SK-N-SH (cell line): ENCODE measurements around the gene PRELP. TPM values are rescaled to one million over a fixed set of nuclear protein-coding genes. Genes with fewer than 3 reads are reported as not detected.

Experiments
- CTCF ChIA-PET: fragments of 300-600, 350-600 bp; formaldehyde crosslinking; extraction: SDS; loops from one replicate; lab custom pipeline; 2021; lab: Yijun Ruan, JAX
- POLR2A ChIA-PET: fragments of 350-600 bp; sonication (Branson Sonifier 250); formaldehyde crosslinking; extraction: SDS; loops from one replicate; lab custom pipeline; 2020; ENCODE audit warnings: antibody characterized with exemption, inconsistent platforms; lab: Yijun Ruan, JAX
- DNase-seq: peaks from one replicate; pipeline ENCODE4 v3.0.0; 2012
- H2AFZ ChIP-seq: fragments of 200-600 bp; sonication (generic); 2 replicates; pipeline ENCODE4 v1.8.1; 2016; ENCODE audit warnings: antibody characterized with exemption, mild to moderate bottlenecking, low read depth
- H3F3A ChIP-seq: fragments of 200-600 bp; sonication (generic); replicated peaks from 2 replicates; pipeline ENCODE3; 2016; ENCODE audit warnings: antibody characterized with exemption, mild to moderate bottlenecking; ENCODE audit not compliant: insufficient read depth
- H3K27ac ChIP-seq, 2 experiments: fragments of 200-500 bp in 1 of 2; fragments of 200-600 bp in 1 of 2; sonication (Bioruptor generic) in 1 of 2; sonication (generic), shearing (Covaris generic) in 1 of 2; 2 replicates each; pipeline versions ENCODE4 v1.5.1 to v1.6.1; 2014 to 2016; ENCODE audit warnings: low read depth in 2 of 2, inconsistent platforms in 1 of 2, low read length in 1 of 2, mild to moderate bottlenecking in 1 of 2, mixed read lengths in 1 of 2
- H3K27me3 ChIP-seq: fragments of 200-600 bp; sonication (generic), shearing (Covaris generic); 2 replicates; pipeline ENCODE4 v1.6.1; 2016; ENCODE audit warnings: mixed run types; ENCODE audit not compliant: insufficient read depth
- H3K36me3 ChIP-seq, 2 experiments: fragments of 200-500 bp in 1 of 2; fragments of 200-600 bp in 1 of 2; sonication (Bioruptor generic) in 1 of 2; sonication (generic) in 1 of 2; replicated peaks in 1 of 2; 2 replicates each; pipeline versions ENCODE3 to v1.5.1; 2014 to 2016; ENCODE audit warnings: low read length in 1 of 2, mild to moderate bottlenecking in 1 of 2; ENCODE audit not compliant: insufficient read depth in 2 of 2, control insufficient read depth in 1 of 2
- H3K4me1 ChIP-seq, 2 experiments: fragments of 200-500 bp in 1 of 2; fragments of 200-600 bp in 1 of 2; sonication (Bioruptor generic) in 1 of 2; sonication (generic), shearing (Covaris generic) in 1 of 2; 2 replicates each; pipeline versions ENCODE4 v1.5.1 to v1.6.1; 2014 to 2016; ENCODE audit warnings: low read depth in 1 of 2, low read length in 1 of 2, mixed run types in 1 of 2; ENCODE audit not compliant: insufficient read depth in 2 of 2, control insufficient read depth in 1 of 2
- H3K4me2 ChIP-seq: fragments of 200-600 bp; sonication (generic), shearing (Covaris generic); 2 replicates; pipeline ENCODE4 v1.6.1; 2017; ENCODE audit warnings: mixed run types
- H3K4me3 ChIP-seq, 2 experiments: fragments of 200-500 bp in 1 of 2; fragments of 200-600 bp in 1 of 2; sonication (Bioruptor generic) in 1 of 2; sonication (generic), shearing (Covaris generic) in 1 of 2; 2 replicates each; pipeline versions ENCODE4 v1.5.1 to v1.8.1; 2014 to 2016; ENCODE audit warnings: low read depth in 2 of 2, inconsistent platforms in 1 of 2, low read length in 1 of 2, mild to moderate bottlenecking in 1 of 2, mixed read lengths in 1 of 2, moderate library complexity in 1 of 2
- H3K79me2 ChIP-seq: fragments of 200-600 bp; sonication (generic); 2 replicates; pipeline ENCODE4 v1.8.1; 2017; ENCODE audit warnings: mild to moderate bottlenecking; ENCODE audit not compliant: insufficient read depth
- H3K9ac ChIP-seq: fragments of 200-600 bp; sonication (generic); 2 replicates; pipeline ENCODE4 v1.6.1; 2017; ENCODE audit warnings: mixed run types
- H3K9me2 ChIP-seq: fragments of 200-600 bp; sonication (generic); 2 replicates; pipeline ENCODE4 v1.6.1; 2017; ENCODE audit warnings: mixed run types
- H3K9me3 ChIP-seq: fragments of 200-600 bp; sonication (generic); 2 replicates; pipeline ENCODE4 v1.6.1; 2017; ENCODE audit warnings: mixed run types, mild to moderate bottlenecking, moderate library complexity
- H4K20me1 ChIP-seq: fragments of 200-600 bp; sonication (generic); 2 replicates; pipeline ENCODE4 v1.6.1; 2017; ENCODE audit warnings: mild to moderate bottlenecking, mixed run types; ENCODE audit not compliant: insufficient read depth
- CTCF ChIP-seq: fragments of 200-600 bp; sonication (generic); IDR thresholded peaks from 2 replicates; pipeline ENCODE4 v1.6.1; 2017; ENCODE audit warnings: antibody characterized with exemption, mild to moderate bottlenecking, moderate library complexity
- FOXJ3 ChIP-seq: sonication (generic); formaldehyde crosslinking; IDR thresholded peaks from 2 replicates; pipeline ENCODE4 v1.5.1; 2020; ENCODE audit warnings: mild to moderate bottlenecking, missing genetic modification reagents
- FOXM1 ChIP-seq: IDR thresholded peaks from 2 replicates; pipeline ENCODE4 v1.4.0; 2012; ENCODE audit warnings: low read depth, mild to moderate bottlenecking
- GABPA ChIP-seq: IDR thresholded peaks from 2 replicates; pipeline ENCODE4 v1.4.0; 2012; ENCODE audit warnings: low read depth, mild to moderate bottlenecking
- MAX ChIP-seq: IDR thresholded peaks from 2 replicates; pipeline ENCODE4 v1.4.0; 2012; ENCODE audit warnings: low read depth
- MXI1 ChIP-seq: IDR thresholded peaks from 2 replicates; pipeline ENCODE4 v1.6.1; 2012; ENCODE audit warnings: mild to moderate bottlenecking, low read depth, low read length, improper control_type of control experiment
- RCOR1 ChIP-seq: fragments of 150-350 bp; IDR thresholded peaks from 2 replicates; pipeline ENCODE4 v1.6.1; 2017; ENCODE audit warnings: antibody characterized with exemption, low read length
- RFX5 ChIP-seq: IDR thresholded peaks from 2 replicates; pipeline ENCODE4 v1.6.1; 2012; ENCODE audit warnings: mild to moderate bottlenecking, improper control_type of control experiment, low read length
- YY1 ChIP-seq: IDR thresholded peaks from 2 replicates; pipeline ENCODE4 v1.4.0; 2012; ENCODE audit warnings: low read depth, mild to moderate bottlenecking
- WGBS: methylation state at CpG from one replicate; pipeline ENCODE4 v1.1.6; 2017; ENCODE audit warnings: low lambda C conversion rate; 5-methylcytosine and 5-hydroxymethylcytosine counted together
- polyA plus RNA-seq, 3 experiments: library from polyadenylated mRNA; depleted of rRNA; stranded (reverse); fragments of >200 nt; gene quantifications; 2 replicates each; pipeline ENCODE4 v1.2.3, GENCODE V29; 2012
- TF ChIP-seq, protein P1 (sequence below): IDR thresholded peaks from 2 replicates; pipeline ENCODE4; 2012
- TF ChIP-seq, protein P2 (sequence below): IDR thresholded peaks from 2 replicates; pipeline ENCODE4 v1.4.0; 2012; ENCODE audit warnings: low read depth, borderline replicate concordance
- TF ChIP-seq, protein P3 (sequence below): IDR thresholded peaks from 2 replicates; pipeline ENCODE4 v1.4.0; 2012; ENCODE audit warnings: low read depth, borderline replicate concordance

Gene PRELP
- polyA plus RNA-seq, 1 of the 3 experiments (the other 2 are of a cell fraction): 0.48 TPM

- TF ChIP-seq CTCF: no peak
- TF ChIP-seq, protein P1, sequence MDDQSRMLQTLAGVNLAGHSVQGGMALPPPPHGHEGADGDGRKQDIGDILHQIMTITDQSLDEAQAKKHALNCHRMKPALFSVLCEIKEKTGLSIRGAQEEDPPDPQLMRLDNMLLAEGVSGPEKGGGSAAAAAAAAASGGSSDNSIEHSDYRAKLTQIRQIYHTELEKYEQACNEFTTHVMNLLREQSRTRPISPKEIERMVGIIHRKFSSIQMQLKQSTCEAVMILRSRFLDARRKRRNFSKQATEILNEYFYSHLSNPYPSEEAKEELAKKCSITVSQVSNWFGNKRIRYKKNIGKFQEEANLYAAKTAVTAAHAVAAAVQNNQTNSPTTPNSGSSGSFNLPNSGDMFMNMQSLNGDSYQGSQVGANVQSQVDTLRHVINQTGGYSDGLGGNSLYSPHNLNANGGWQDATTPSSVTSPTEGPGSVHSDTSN: no peak
Observed at GRCh38 chr1:203456577-203456976, 19.0 kb upstream of the PRELP start (continued).

GRCh38 chr1:203458078-203458477 lies 17.5 kb upstream of the PRELP start:
- Histone ChIP-seq H3K4me1 (peaks cover 0 to 10% of the 10 kb centered on the region in 2 experiments; a peak in 2 of 4 replicates), H3K9me3 (no peaks in the 10 kb centered on the region), H2AFZ (no peak overlapping the region), H3K36me3 (no peaks in the 10 kb centered on the region), H3K9me2 (no peaks in the 10 kb centered on the region), H3F3A (no peaks in the 10 kb centered on the region), H4K20me1 (no peaks in the 10 kb centered on the region), H3K27ac (no peak overlapping the region), H3K27me3 (no peaks in the 10 kb centered on the region), H3K79me2 (no peaks in the 10 kb centered on the region), H3K4me2 (no peak overlapping the region), H3K4me3 (no peak overlapping the region), H3K9ac (no peak overlapping the region)
- POLR2A ChIA-PET: no interaction called here
- 70% methylated on average over 5 of the region's 5 CpGs for WGBS
- TF ChIP-seq MXI1 (no peak), FOXJ3 (CRISPR knock-in tag) (no peak), MAX (no peak), YY1 (no peak), GABPA (no peak), RFX5 (no peak), RCOR1 (no peak), FOXM1 (no peak)
- TF ChIP-seq, protein P1: no peak
- TF ChIP-seq, protein P2, sequence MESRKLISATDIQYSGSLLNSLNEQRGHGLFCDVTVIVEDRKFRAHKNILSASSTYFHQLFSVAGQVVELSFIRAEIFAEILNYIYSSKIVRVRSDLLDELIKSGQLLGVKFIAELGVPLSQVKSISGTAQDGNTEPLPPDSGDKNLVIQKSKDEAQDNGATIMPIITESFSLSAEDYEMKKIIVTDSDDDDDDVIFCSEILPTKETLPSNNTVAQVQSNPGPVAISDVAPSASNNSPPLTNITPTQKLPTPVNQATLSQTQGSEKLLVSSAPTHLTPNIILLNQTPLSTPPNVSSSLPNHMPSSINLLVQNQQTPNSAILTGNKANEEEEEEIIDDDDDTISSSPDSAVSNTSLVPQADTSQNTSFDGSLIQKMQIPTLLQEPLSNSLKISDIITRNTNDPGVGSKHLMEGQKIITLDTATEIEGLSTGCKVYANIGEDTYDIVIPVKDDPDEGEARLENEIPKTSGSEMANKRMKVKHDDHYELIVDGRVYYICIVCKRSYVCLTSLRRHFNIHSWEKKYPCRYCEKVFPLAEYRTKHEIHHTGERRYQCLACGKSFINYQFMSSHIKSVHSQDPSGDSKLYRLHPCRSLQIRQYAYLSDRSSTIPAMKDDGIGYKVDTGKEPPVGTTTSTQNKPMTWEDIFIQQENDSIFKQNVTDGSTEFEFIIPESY: no peak
- TF ChIP-seq, protein P3, sequence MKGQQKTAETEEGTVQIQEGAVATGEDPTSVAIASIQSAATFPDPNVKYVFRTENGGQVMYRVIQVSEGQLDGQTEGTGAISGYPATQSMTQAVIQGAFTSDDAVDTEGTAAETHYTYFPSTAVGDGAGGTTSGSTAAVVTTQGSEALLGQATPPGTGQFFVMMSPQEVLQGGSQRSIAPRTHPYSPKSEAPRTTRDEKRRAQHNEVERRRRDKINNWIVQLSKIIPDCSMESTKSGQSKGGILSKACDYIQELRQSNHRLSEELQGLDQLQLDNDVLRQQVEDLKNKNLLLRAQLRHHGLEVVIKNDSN: no peak
- CTCF ChIA-PET: no interaction called here
- DNase-seq: no peak
